ENCODE data around the gene NIF3L1. TPM values are rescaled to one million over a fixed set of nuclear protein-coding genes. Genes with fewer than 3 reads are reported as not detected.

The NIF3L1 gene
- total and polyA plus RNA-seq, 2 of the 8 experiments (the other 6 are each of a cell fraction or from before 2014, with no cell fraction given): 63.4 to 126 TPM

DNA sequence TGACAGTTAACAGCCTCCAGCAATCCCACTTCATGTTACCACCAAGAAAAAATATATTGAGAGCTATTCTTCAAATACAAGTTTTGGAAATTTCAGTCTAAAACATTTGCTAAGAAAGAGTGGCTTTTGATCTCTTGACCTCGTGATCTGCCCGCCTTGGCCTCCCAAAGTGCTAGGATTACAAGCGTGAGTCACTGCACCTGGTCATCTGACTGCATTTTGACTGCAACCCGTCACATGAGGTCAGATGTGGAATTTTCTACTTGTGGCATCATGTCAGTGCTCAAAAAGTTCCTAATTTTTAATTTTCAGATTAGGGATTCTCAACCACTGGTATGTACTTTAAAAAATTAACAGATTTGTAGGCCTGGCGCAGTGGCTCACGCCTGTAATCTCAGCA is 15.6 kb upstream of the NIF3L1 start:
- ChIA-PET CTCF (ENCODE audit: partially characterized antibody) (interaction anchor here (1.0 kb wide), 1 partner anchor 28 kb away, joined by 3 read pairs; no protein-coding TSS in a partner anchor), POLR2A (ENCODE audit: partially characterized antibody) (no interaction called here)
- peaks cover 5 to 33% (median 15%) of the 10 kb centered on the region in 4 experiments; a peak in 7 of 8 replicates for H3K36me3 ChIP-seq (ENCODE audit: control insufficient read depth in 2 of 4, insufficient read depth in 4 of 4, low read length in 3 of 4)
- H4K20me1 ChIP-seq (replicated peaks in 1 of 2; ENCODE audit: control insufficient read depth in 1 of 2, insufficient read depth in 2 of 2, low read length in 2 of 2): no peaks in the 10 kb centered on the region
- H2BK20ac ChIP-seq (ENCODE audit: low read length): no peak overlapping the region
- H4K91ac ChIP-seq (replicated peaks; ENCODE audit: insufficient read length, low read length): no peak overlapping the region
- no peak overlapping the region for H3K9ac ChIP-seq (replicated peaks in 1 of 4; ENCODE audit: extremely low read depth in 1 of 4, low read depth in 3 of 4, low read length in 3 of 4)
- TF ChIP-seq, protein P1, sequence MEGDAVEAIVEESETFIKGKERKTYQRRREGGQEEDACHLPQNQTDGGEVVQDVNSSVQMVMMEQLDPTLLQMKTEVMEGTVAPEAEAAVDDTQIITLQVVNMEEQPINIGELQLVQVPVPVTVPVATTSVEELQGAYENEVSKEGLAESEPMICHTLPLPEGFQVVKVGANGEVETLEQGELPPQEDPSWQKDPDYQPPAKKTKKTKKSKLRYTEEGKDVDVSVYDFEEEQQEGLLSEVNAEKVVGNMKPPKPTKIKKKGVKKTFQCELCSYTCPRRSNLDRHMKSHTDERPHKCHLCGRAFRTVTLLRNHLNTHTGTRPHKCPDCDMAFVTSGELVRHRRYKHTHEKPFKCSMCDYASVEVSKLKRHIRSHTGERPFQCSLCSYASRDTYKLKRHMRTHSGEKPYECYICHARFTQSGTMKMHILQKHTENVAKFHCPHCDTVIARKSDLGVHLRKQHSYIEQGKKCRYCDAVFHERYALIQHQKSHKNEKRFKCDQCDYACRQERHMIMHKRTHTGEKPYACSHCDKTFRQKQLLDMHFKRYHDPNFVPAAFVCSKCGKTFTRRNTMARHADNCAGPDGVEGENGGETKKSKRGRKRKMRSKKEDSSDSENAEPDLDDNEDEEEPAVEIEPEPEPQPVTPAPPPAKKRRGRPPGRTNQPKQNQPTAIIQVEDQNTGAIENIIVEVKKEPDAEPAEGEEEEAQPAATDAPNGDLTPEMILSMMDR (IDR thresholded peaks at IDR 0.05; ENCODE audit: control extremely low read depth in 1 of 3, insufficient read depth in 1 of 3, low read depth in 1 of 3, low read length in 3 of 3): no peak
- TF ChIP-seq BCL11A (IDR thresholded peaks at IDR 0.05; ENCODE audit: low read depth in 2 of 2, low read length in 2 of 2) (no peak), POLR2A (IDR thresholded peaks at IDR 0.05; ENCODE audit: control extremely low read depth in 1 of 2, low read depth in 2 of 2, low read length in 2 of 2) (no peak), NANOG (IDR thresholded peaks at IDR 0.05; ENCODE audit: insufficient read depth, low read depth, low read length, poor library complexity, severe bottlenecking) (no peak), SP4 (IDR thresholded peaks at IDR 0.05; ENCODE audit: low read length) (no peak), SIX5 (IDR thresholded peaks at IDR 0.05; ENCODE audit: low read depth, low read length) (no peak)
- TF ChIP-seq, protein P2, sequence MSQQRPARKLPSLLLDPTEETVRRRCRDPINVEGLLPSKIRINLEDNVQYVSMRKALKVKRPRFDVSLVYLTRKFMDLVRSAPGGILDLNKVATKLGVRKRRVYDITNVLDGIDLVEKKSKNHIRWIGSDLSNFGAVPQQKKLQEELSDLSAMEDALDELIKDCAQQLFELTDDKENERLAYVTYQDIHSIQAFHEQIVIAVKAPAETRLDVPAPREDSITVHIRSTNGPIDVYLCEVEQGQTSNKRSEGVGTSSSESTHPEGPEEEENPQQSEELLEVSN (IDR thresholded peaks at IDR 0.05): no peak
- no peaks in the 10 kb centered on the region for H3K9me3 ChIP-seq (ENCODE audit: insufficient read depth in 2 of 2, low read depth in 1 of 2, low read length in 1 of 2)
- H2AK5ac ChIP-seq (ENCODE audit: low read depth, low read length): no peak overlapping the region
- no peak overlapping the region for H2BK120ac ChIP-seq (replicated peaks; ENCODE audit: low read depth, low read length)
- no peak for DNase-seq (ENCODE audit: low read depth in 1 of 2, low spot score in 2 of 2)
- H3K27me3 ChIP-seq (replicated peaks in 1 of 4; ENCODE audit: control insufficient read depth in 3 of 4, extremely low read depth in 1 of 4, insufficient read depth in 3 of 4, low read length in 3 of 4): no peaks in the 10 kb centered on the region
- H3K4me2 ChIP-seq (ENCODE audit: insufficient read depth in 1 of 2, low read depth in 2 of 2, low read length in 2 of 2): no peak overlapping the region
- H3K27ac ChIP-seq (ENCODE audit: low read depth, low read length): no peak overlapping the region
- no peaks in the 10 kb centered on the region for H3K23me2 ChIP-seq (ENCODE audit: low read depth, low read length)
- FAIRE-seq: no peak
- H2BK12ac ChIP-seq (ENCODE audit: low read depth, low read length): no peak overlapping the region
- H2BK5ac ChIP-seq (ENCODE audit: low read depth, low read length): no peak overlapping the region
- no peak overlapping the region for H3K23ac ChIP-seq (ENCODE audit: insufficient read length)
- 89% methylated on average over 6 of the region's 6 CpGs; no CpG with 5 or more reads in 1 of the 2 experiments for WGBS, 2 experiments (ENCODE audit: extremely low coverage in 1 of 2, insufficient coverage in 1 of 2, insufficient read length in 1 of 2, insufficient replicate concordance in 2 of 2, low coverage in 1 of 2, low lambda C conversion rate in 2 of 2, missing lambda C conversion rate in 1 of 2)
- no peaks in the 10 kb centered on the region for H3K4me1 ChIP-seq (replicated peaks in 1 of 4; ENCODE audit: control insufficient read depth in 3 of 4, insufficient read depth in 4 of 4, low read length in 3 of 4)
- no peak overlapping the region for H3K4ac ChIP-seq (replicated peaks; ENCODE audit: insufficient read length, low read depth, low read length)
- no peak overlapping the region for H2BK15ac ChIP-seq (ENCODE audit: low read length)
- H4K5ac ChIP-seq (ENCODE audit: insufficient read length, low read depth, low read length): no peak overlapping the region
- H3K79me1 ChIP-seq (ENCODE audit: low read depth, low read length): no peaks in the 10 kb centered on the region
- H2AFZ ChIP-seq (ENCODE audit: low read length): no peak overlapping the region
- H3K18ac ChIP-seq (ENCODE audit: extremely low read depth, low read length): no peak overlapping the region
- no peak overlapping the region for H3K56ac ChIP-seq (replicated peaks; ENCODE audit: insufficient read length, low read depth, low read length)
- H3K79me2 ChIP-seq (ENCODE audit: control insufficient read depth in 1 of 2, insufficient read depth in 2 of 2, low read length in 2 of 2): no peaks in the 10 kb centered on the region
- H3K14ac ChIP-seq (ENCODE audit: insufficient read length): no peak overlapping the region
- H4K8ac ChIP-seq (ENCODE audit: extremely low read depth, insufficient read depth, low read length): no peak overlapping the region
- H3K4me3 ChIP-seq (ENCODE audit: extremely low read depth in 1 of 4, insufficient read depth in 2 of 4, low read depth in 3 of 4, low read length in 4 of 4): no peak overlapping the region
